GM10248 (cell line): Measurements from ENCODE around the gene CHMP3.

Experiments used
- CTCF ChIA-PET: fragments of 300-600 bp; sonication (Branson Sonifier 250); formaldehyde crosslinking; extraction: SDS; loops from one replicate; lab custom pipeline; 2021; ENCODE audit warnings: antibody characterized with exemption; lab: Yijun Ruan, JAX
- POLR2A ChIA-PET: fragments of 350-650 bp; sonication (Branson Sonifier 250); formaldehyde crosslinking; extraction: SDS; loops from one replicate; lab custom pipeline; 2020; ENCODE audit warnings: antibody characterized with exemption; lab: Yijun Ruan, JAX
- DNase-seq: peaks from one replicate; pipeline ENCODE4 v3.0.0; 2012; ENCODE audit errors: extremely low spot score
- CTCF ChIP-seq: IDR thresholded peaks from 2 replicates; pipeline ENCODE4 v1.5.1; 2012; ENCODE audit warnings: mild to moderate bottlenecking, low read depth; ENCODE audit errors: extremely low read depth, missing control alignments, control extremely low read depth

Gene CHMP3

GRCh38 chr2:86476918-86477317 is 86.3 kb downstream of the CHMP3 start:
- CTCF ChIA-PET, result interaction anchor here (1.9 to 2.7 kb wide), 2 partner anchors 10 kb away, joined by 8 to 11 read pairs; no protein-coding TSS in a partner anchor

GRCh38 chr2:86476092-86476491 is 87.2 kb downstream of the CHMP3 start:
- DNase-seq, result no peak
- POLR2A ChIA-PET, result no interaction called here
- TF ChIP-seq CTCF, result no peak
- CTCF ChIA-PET, result interaction anchor here (1.9 to 2.7 kb wide), 2 partner anchors 10 to 11 kb away, joined by 8 to 11 read pairs; no protein-coding TSS in a partner anchor

More at GRCh38 chr2:86476918-86477317, 86.3 kb downstream of the CHMP3 start:
- POLR2A ChIA-PET, result no interaction called here
- no peak for TF ChIP-seq CTCF
- DNase-seq, result no peak

- ChIA-PET POLR2A (no interaction called here), CTCF (interaction anchor here (1.3 kb wide), 1 partner anchor 9 kb away, joined by 5 read pairs; no protein-coding TSS in a partner anchor)
- TF ChIP-seq CTCF, result no peak
- no peak for DNase-seq
Observed at GRCh38 chr2:86471637-86472036, 91.6 kb downstream of the CHMP3 start.

- CTCF ChIA-PET, result no interaction called here
- POLR2A ChIA-PET, result no interaction called here
- TF ChIP-seq CTCF, result no peak
- no peak for DNase-seq
Observed at GRCh38 chr2:86470890-86471289, 92.4 kb downstream of the CHMP3 start.

GRCh38 chr2:86468162-86469033 is 94.8 kb downstream of the CHMP3 start:
- no peak for TF ChIP-seq CTCF
- POLR2A ChIA-PET, result no interaction called here

GRCh38 chr2:86466306-86466705 is 96.9 kb downstream of the CHMP3 start:
- TF ChIP-seq CTCF, result no peak
- DNase-seq, result no peak
- POLR2A ChIA-PET, result no interaction called here
- CTCF ChIA-PET, result interaction anchor here (0.9 to 3.0 kb wide), 6 partner anchors 7 to 245 kb away, joined by 3 to 13 read pairs (median 6); partner anchors contain the start of gene KDM3A

More at GRCh38 chr2:86468162-86469033, 94.8 kb downstream of the CHMP3 start:
- DNase-seq, result no peak
- CTCF ChIA-PET, result interaction anchor here (0.9 to 3.0 kb wide), 10 partner anchors 9 to 301 kb away, joined by 3 to 15 read pairs (median 3); no protein-coding TSS in a partner anchor
